GM20000 (cell line): Measurements from ENCODE around the gene DCLK1.

ENCODE experiments used
- DNase-seq: peaks from one replicate; pipeline ENCODE4 v3.0.0; 2012; ENCODE audit warnings: low spot score
- TF ChIP-seq, protein P1 (sequence below): IDR thresholded peaks from 2 replicates; pipeline ENCODE4 v1.5.1; 2012; ENCODE audit warnings: mild to moderate bottlenecking, control low read depth; ENCODE audit errors: extremely low read depth, missing control alignments

Gene DCLK1

DNA sequence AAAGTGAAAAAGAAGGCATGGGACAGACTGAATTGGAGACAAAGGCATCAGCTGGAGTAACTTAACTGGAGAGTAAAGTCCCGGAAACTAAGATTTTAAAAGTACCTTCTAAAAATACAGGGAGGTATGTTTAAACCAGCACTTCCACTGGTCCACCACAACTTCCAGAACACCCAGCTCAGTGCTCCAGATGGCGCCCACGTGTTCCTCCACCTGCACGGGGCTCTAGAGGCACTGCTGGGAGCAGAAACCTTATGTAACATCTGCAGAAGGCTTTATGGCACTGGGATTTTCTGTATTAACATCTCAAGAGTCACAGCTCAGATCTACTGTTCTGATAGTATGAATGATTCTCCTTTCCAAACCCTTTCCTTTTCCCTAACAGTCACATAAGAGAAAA, 252.1 kb downstream of the DCLK1 start:
- DNase-seq: no peak
- TF ChIP-seq, protein P1, sequence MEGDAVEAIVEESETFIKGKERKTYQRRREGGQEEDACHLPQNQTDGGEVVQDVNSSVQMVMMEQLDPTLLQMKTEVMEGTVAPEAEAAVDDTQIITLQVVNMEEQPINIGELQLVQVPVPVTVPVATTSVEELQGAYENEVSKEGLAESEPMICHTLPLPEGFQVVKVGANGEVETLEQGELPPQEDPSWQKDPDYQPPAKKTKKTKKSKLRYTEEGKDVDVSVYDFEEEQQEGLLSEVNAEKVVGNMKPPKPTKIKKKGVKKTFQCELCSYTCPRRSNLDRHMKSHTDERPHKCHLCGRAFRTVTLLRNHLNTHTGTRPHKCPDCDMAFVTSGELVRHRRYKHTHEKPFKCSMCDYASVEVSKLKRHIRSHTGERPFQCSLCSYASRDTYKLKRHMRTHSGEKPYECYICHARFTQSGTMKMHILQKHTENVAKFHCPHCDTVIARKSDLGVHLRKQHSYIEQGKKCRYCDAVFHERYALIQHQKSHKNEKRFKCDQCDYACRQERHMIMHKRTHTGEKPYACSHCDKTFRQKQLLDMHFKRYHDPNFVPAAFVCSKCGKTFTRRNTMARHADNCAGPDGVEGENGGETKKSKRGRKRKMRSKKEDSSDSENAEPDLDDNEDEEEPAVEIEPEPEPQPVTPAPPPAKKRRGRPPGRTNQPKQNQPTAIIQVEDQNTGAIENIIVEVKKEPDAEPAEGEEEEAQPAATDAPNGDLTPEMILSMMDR: no peak

DNA sequence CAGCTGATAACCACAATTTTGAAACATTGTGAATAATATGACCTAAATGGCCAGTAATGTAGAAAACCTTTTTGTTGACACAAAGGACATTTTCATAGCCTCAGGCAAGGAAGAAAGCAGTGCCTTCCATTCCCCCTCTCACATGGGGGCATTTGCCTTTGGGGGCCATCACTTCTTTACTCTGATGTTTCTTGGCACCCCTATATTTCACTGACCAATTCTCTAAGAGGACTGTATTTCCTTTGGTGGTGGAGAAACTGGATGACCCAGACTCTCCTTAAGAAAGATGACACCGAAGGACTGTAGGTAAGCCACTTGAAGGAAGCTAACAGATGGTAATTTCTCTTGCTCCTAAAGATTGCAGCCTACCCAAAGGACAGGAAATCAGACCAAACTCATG, 254.6 kb downstream of the DCLK1 start:
- TF ChIP-seq, protein P1: no peak
- DNase-seq: no peak

DNA sequence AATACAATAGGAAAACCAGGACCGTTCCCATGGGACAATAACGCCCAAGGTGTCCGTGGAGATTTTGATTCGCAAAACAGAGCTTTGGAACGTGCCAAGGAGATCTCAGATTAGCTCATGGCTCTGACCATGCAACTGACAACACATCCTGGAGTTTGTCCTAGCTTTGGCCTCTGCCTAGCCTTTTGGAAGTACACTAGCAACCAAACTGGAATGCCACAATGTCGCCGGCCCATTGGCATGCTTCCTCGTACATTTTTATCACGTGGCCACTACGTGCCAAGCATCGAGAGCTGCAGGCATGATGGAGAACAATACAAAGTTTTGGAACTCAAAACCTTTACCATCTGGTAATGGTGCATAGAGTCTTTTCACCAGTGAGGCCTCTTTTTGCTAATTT, 256.5 kb downstream of the DCLK1 start:
- DNase-seq: no peak
- TF ChIP-seq, protein P1: no peak

DNA sequence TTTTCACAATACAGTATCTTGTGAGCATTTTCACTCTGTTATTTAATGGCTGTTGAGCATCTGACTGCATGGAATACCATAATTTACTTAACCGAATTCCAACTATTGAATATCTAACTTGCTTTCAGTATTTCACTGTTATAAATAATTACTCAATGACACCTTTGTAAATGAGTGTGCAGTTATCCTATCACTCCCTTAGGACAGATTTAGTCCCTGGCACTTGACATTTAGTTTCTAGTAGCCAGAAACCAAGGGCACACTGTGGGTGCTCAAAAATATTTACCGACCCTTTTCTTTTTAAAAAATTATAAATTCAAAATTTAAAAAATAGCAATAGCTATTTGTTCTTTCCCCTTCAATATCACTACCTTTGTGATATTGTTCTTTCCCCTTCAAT, 258.8 kb downstream of the DCLK1 start:
- no peak for DNase-seq
- TF ChIP-seq, protein P1: no peak

DNA sequence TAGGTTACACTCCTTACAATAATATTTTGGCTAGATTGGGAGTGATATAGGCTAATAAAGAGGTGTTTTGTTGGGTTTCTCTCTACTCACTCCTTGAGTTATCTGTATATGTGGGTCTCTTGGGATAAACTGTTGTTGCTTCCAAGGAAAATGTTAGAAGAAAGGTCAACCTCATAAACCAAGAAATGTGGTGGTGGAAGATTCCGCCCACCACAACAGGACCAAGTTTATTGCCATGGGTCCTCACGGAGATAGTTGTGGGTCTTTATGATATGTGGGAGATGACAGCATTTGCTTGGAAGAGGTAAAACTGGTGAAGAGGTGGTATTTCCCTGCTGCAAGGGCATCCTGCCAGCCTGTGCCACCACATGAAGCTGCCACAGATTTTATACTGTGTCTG, 259.6 kb downstream of the DCLK1 start:
- TF ChIP-seq, protein P1: no peak
- no peak for DNase-seq

DNA sequence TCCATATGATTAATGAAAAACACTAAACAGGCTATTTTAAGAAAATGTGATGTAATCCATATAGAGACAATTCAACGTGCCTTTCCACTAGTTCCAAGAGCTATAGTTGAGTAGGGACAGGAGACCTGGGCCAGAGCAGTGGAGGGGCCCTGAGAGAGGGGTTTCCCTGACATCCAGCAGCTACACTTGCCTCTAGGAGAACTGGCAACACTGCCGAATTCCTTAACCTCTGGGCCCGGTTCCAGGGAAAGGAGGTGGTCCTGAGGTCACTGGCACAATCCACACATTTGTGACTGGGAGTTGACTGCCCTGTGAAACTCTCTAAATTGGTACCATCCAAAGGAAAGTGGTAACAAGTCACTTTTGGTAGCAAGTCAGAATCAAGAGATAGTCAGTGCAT, 264.4 kb downstream of the DCLK1 start:
- TF ChIP-seq, protein P1: no peak
- no peak for DNase-seq

DNA sequence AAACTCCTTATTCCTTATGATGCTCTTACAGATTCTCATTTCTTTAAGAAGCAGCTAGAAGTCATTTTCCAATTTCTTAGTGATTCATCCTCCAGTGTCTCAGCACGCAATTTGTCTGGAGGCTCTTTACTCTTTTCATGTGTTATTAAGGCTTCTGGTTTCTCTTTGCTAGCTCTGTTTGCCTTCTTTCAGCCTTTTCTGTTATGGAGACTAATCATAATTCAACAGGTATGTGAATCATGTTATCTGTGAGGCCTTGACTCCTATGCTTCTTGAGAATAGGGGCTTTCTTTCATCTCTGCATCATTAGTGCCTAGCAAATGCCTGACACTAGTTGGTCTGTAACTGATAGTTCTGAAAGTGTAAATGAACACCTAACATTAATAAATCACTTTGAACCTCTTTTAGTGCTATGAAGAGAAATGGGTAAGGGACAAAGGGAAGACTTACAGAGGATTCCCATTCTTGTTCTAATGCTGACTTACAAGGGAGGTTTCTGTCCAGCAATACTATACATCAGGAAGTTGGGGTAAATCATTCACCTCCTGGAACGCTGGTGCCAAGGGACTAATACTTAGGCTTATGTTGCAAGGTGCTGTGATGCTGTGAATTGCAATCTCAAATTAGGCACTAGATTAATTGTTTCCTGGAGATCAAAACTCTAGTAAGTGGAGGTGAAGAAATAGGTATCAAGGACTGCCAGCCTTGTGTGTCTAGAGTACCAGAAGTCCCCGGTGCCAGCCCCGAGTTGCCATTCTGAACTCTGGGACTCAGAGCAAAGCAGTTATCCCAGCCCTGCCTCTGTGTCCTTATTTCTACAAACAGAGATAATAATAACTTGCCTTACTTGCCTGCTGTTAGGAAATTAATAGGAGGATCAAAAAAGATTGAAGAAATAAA, 265.6 kb downstream of the DCLK1 start:
- TF ChIP-seq, protein P1: no peak
- DNase-seq: no peak
